ENCODE results near the gene AMDHD2.

Gene AMDHD2

GRCh38 chr16:2499454-2499853 lies 20.7 kb upstream of the AMDHD2 start:
- DNase-seq (ENCODE audit: low spot score): no peak

GRCh38 chr16:2499890-2500429 lies 20.2 kb upstream of the AMDHD2 start:
- DNase-seq (ENCODE audit: low spot score): no peak

GRCh38 chr16:2500430-2500917 lies 19.7 kb upstream of the AMDHD2 start:
- no peak for DNase-seq (ENCODE audit: low spot score)

GRCh38 chr16:2500918-2501750 lies 19.0 kb upstream of the AMDHD2 start:
- peak; percentile 95 for DNase-seq (ENCODE audit: low spot score)

- DNase-seq (ENCODE audit: low spot score): no peak
Observed at GRCh38 chr16:2501946-2502895, 17.9 kb upstream of the AMDHD2 start.

- no peak for DNase-seq (ENCODE audit: low spot score)
Observed at GRCh38 chr16:2505695-2506094, 14.5 kb upstream of the AMDHD2 start.

GRCh38 chr16:2507052-2507659 lies 13.0 kb upstream of the AMDHD2 start:
- DNase-seq (ENCODE audit: low spot score): no peak

GRCh38 chr16:2507665-2508064 lies 12.5 kb upstream of the AMDHD2 start:
- no peak for DNase-seq (ENCODE audit: low spot score)

- DNase-seq (ENCODE audit: low spot score): no peak
Observed at GRCh38 chr16:2508722-2509400, 11.3 kb upstream of the AMDHD2 start.

GRCh38 chr16:2511128-2511800 lies 8.9 kb upstream of the AMDHD2 start:
- no peak for DNase-seq (ENCODE audit: low spot score)

- no peak for DNase-seq (ENCODE audit: low spot score)
Observed at GRCh38 chr16:2511996-2512734, 8.0 kb upstream of the AMDHD2 start.

- DNase-seq (ENCODE audit: low spot score): no peak
Observed at GRCh38 chr16:2512735-2513404, 7.3 kb upstream of the AMDHD2 start.

- peak; percentile 91 for DNase-seq (ENCODE audit: low spot score)
Observed at GRCh38 chr16:2513405-2514332, 6.5 kb upstream of the AMDHD2 start, which contains the start of gene ATP6V0C. ATP6V0C (plus strand) TSS chr16:2513952; CDS start chr16:2514104, 152 bp downstream.

GRCh38 chr16:2514333-2515179 lies 5.6 kb upstream of the AMDHD2 start:
- DNase-seq (ENCODE audit: low spot score): no peak

GRCh38 chr16:2515180-2515851 lies 4.9 kb upstream of the AMDHD2 start:
- no peak for DNase-seq (ENCODE audit: low spot score)

- DNase-seq (ENCODE audit: low spot score): no peak
Observed at GRCh38 chr16:2516391-2517240, 3.6 kb upstream of the AMDHD2 start.
